GM19463 (cell line): ENCODE measurements around the gene ARHGEF4.

Experiments
- ATAC-seq: cut with Tn5 transposase; IDR thresholded peaks from one replicate; pipeline ENCODE4 v1.9.1; 2021; ENCODE audit warnings: mild to moderate bottlenecking, moderate library complexity; ENCODE audit not compliant: unreplicated experiment

The ARHGEF4 gene

GRCh38 chr2:131045286-131046027 lies 208.7 kb downstream of the ARHGEF4 start:
- no peak for ATAC-seq

- ATAC-seq: no peak
These were observed 209.6 kb downstream of the ARHGEF4 start for GRCh38 chr2:131046028-131046917.

- ATAC-seq: no peak
These were observed 210.4 kb downstream of the ARHGEF4 start for GRCh38 chr2:131046918-131047652.

GRCh38 chr2:131047920-131048560 lies 211.3 kb downstream of the ARHGEF4 start:
- no peak for ATAC-seq

GRCh38 chr2:131048641-131049040 lies 211.9 kb downstream of the ARHGEF4 start:
- no peak for ATAC-seq

GRCh38 chr2:131049150-131049718 lies 212.5 kb downstream of the ARHGEF4 start:
- ATAC-seq: no peak

GRCh38 chr2:131050896-131051295 lies 214.2 kb downstream of the ARHGEF4 start:
- no peak for ATAC-seq

GRCh38 chr2:131052741-131053263 lies 216.1 kb downstream of the ARHGEF4 start:
- ATAC-seq: no peak

GRCh38 chr2:131054488-131054887 lies 217.8 kb downstream of the ARHGEF4 start:
- ATAC-seq: no peak

- no peak for ATAC-seq
These were observed 218.7 kb downstream of the ARHGEF4 start for GRCh38 chr2:131055169-131056065.

- no peak for ATAC-seq
These were observed 219.7 kb downstream of the ARHGEF4 start for GRCh38 chr2:131056204-131056931.

- ATAC-seq: no peak
These were observed 220.2 kb downstream of the ARHGEF4 start for GRCh38 chr2:131056932-131057287.

- no peak for ATAC-seq
These were observed 221.6 kb downstream of the ARHGEF4 start for GRCh38 chr2:131058214-131058843.

GRCh38 chr2:131058920-131059319 lies 222.2 kb downstream of the ARHGEF4 start:
- ATAC-seq: no peak

- ATAC-seq: no peak
These were observed 227.0 kb downstream of the ARHGEF4 start for GRCh38 chr2:131063501-131064283.

- no peak for ATAC-seq
These were observed 228.1 kb downstream of the ARHGEF4 start for GRCh38 chr2:131064589-131065512.
